Measurements from ENCODE around the gene CISH. TPM values are rescaled to one million over a fixed set of nuclear protein-coding genes. Genes with fewer than 3 reads are reported as not detected.

Gene CISH
- total RNA-seq, 1 donor from 2014 or later, result 6.1 TPM

DNA sequence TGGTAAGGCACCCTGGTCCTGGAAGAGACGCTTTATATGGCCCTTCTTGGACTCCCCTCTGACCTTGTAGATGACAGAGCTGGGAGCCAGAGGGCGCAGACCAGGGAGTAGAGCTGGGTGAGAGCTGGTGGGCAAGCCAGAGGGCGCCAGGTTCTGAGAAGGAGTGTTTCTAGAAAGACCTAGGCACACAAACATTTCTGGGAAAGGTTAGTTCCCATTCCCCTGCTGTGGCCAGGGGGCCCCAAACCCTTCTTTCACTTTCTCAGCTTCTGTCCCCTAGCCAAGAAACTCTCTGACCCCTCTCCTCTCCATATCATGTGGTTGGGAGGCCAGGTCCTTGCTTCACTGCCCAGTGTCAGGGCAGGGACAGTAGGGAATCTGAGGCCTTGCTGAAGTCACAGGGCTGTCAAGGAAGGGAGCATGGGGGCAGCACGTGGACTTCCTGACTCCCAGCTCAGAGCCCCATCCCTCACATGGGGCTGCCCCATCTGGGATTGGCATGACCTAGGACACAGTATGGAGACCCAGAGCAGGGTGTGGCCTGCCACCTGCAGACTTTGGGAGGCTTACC is 38.7 kb downstream of the CISH start:
- no peak for DNase-seq (ENCODE audit: low spot score in 2 of 2)
- no peaks in the 10 kb centered on the region for H3K27me3 ChIP-seq
- intact Hi-C loops (cut with DNase I), result loop anchor here (1.0 kb wide), 1 partner anchor 41 kb away; no protein-coding TSS in a partner anchor
- H3K27ac ChIP-seq, result no peak overlapping the region
- TF ChIP-seq, protein P1, sequence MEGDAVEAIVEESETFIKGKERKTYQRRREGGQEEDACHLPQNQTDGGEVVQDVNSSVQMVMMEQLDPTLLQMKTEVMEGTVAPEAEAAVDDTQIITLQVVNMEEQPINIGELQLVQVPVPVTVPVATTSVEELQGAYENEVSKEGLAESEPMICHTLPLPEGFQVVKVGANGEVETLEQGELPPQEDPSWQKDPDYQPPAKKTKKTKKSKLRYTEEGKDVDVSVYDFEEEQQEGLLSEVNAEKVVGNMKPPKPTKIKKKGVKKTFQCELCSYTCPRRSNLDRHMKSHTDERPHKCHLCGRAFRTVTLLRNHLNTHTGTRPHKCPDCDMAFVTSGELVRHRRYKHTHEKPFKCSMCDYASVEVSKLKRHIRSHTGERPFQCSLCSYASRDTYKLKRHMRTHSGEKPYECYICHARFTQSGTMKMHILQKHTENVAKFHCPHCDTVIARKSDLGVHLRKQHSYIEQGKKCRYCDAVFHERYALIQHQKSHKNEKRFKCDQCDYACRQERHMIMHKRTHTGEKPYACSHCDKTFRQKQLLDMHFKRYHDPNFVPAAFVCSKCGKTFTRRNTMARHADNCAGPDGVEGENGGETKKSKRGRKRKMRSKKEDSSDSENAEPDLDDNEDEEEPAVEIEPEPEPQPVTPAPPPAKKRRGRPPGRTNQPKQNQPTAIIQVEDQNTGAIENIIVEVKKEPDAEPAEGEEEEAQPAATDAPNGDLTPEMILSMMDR (IDR thresholded peaks at IDR 0.05), result no peak
- peaks cover 6 to 20% of the 10 kb centered on the region in 2 donors for H3K36me3 ChIP-seq
- no peaks in the 10 kb centered on the region for H3K9me3 ChIP-seq
- H3K4me1 ChIP-seq, result peaks cover 0 to 11% of the 10 kb centered on the region in 2 donors
- no peak overlapping the region for H3K4me3 ChIP-seq

DNA sequence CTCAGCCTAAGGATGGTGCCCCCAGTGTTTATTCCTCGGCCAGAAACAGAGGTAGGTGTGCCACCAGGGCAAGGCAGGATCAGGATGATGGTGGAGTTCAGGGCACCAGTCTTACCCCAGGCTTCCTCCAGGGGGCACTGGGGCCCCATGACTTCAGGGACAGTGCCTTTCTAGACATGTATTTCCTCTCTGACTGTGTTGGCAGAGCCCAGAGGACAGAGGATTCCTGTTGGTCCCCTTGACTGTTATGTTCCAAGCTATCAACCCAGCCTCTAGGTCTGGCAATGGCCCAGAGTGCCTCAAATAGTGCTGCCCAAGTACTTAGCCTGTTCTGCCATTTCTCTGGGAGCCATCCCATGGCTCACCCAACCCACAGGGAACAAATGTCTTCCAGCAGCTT is 39.4 kb downstream of the CISH start:
- Histone ChIP-seq H3K36me3 (peaks cover 3 to 12% of the 10 kb centered on the region in 2 donors), H3K9me3 (no peaks in the 10 kb centered on the region), H3K4me3 (no peak overlapping the region), H3K27me3 (no peaks in the 10 kb centered on the region), H3K4me1 (peaks cover 0 to 12% of the 10 kb centered on the region in 2 donors), H3K27ac (no peak overlapping the region)
- TF ChIP-seq, protein P1 (IDR thresholded peaks at IDR 0.05), result peak; percentile 89 to 92 (median 90)
- intact Hi-C loops (cut with DNase I), result loop anchor here (1.0 kb wide), 1 partner anchor 42 kb away; no protein-coding TSS in a partner anchor
- DNase-seq (ENCODE audit: low spot score in 2 of 2), result peak in 1 of 2 donors; percentile 87

DNA sequence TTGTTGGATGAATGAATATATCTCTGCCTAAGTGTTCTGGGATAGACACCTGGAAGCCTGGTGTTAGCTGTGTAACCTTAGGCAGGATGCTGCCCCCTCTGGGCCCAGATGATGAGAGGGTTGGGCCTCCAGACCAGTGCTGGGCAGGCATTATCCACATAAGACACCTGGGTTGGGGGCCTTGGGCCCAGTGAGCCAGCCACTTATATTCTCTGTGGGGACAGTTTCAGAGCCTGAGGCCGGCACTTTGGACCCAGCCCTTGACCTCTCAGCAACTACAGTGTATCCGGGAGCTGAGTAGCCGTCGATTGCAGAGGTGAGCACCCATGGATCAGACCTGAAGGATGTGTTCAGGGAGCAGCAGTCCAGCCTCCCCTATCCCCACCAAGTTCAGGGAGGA is 40.1 kb downstream of the CISH start:
- no peaks in the 10 kb centered on the region for H3K27me3 ChIP-seq
- H3K9me3 ChIP-seq, result no peaks in the 10 kb centered on the region
- TF ChIP-seq, protein P1 (IDR thresholded peaks at IDR 0.05), result no peak
- H3K27ac ChIP-seq, result no peak overlapping the region
- no peak overlapping the region for H3K4me3 ChIP-seq
- intact Hi-C loops (cut with DNase I), result no loop called here
- H3K36me3 ChIP-seq, result peaks cover 0 to 8% of the 10 kb centered on the region in 2 donors
- DNase-seq (ENCODE audit: low spot score in 2 of 2), result no peak
- H3K4me1 ChIP-seq, result peaks cover 0 to 19% of the 10 kb centered on the region in 2 donors

DNA sequence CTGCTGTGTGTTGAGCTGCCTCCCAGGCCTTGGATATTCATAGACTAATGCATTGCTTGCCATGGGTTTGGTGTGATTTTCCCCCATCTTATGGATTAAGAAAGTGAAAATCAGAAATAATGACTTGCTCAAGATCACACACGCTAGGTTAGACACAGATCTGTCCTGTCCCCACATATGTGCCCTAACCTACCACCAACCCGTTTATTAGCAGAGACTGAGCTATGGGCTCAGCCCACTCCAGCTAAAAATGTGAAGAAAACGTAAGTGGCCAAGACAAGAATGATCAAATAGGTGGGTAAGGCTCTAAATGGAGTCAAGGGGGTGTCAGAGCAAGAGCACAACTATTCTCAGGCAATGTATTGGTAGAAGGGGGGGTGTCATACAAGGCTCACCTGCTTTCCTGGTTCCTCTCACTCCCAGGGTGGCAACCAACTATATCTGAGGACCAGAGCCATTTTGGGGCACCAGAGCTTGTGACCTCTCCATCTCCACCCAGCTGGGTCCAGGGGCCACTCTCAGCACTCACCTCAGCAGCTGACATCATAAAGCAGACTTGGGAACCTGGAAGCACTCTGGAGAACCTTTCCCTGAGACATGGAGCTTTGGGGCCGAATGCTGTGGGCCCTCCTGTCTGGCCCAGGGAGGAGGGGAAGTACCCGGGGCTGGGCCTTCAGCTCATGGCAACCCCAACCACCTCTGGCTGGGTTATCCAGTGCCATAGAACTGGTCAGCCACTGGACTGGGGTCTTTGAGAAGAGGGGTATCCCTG is 40.9 kb downstream of the CISH start:
- Histone ChIP-seq H3K4me3 (peak overlapping the region; percentile 74 to 89), H3K9me3 (no peaks in the 10 kb centered on the region), H3K27me3 (no peaks in the 10 kb centered on the region), H3K4me1 (peaks cover 0 to 19% of the 10 kb centered on the region in 2 donors), H3K27ac (peak overlapping the region in 1 of 2 donors; percentile 85), H3K36me3 (no peaks in the 10 kb centered on the region)
- DNase-seq (ENCODE audit: low spot score in 2 of 2), result no peak
- intact Hi-C loops (cut with DNase I), result no loop called here
- TF ChIP-seq, protein P1 (IDR thresholded peaks at IDR 0.05), result no peak

DNA sequence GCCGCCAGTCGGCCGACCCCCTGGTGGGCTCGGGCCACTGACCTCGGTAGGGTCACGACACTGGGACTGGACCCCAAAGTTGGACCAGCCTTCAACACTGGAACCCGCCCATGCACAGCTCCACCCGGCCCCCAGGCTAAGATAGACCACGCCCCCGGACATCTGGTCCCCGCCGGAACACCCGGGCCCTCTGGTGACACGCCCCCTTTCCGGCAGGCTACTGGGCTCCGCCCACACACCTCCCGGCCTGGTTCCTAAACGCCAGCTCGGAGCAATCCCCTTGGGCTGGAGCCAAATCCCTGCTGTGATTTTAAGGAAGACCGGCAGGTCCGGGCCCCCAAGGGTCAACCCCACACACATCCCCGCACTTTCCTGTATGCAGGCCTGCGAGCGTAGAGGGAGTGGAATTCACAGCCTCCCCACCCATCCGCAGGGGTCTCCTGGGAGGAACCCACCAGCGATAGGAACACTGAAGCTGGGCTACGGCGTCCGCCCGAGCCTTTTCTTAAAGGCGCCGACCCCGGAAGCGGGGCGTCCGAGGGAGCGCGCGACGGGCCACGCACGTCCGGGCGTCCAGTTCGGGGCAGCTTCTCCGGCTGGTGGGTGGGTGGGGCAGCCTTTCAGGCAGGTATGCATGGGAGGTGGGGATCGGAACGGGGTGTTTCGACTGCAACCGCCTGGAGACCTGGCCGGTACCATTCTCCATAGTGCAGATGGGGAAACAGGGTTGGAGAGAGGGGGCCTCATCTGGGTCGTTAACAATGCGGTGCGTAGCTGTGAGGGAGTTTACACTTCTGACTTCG is 42.4 kb downstream of the CISH start, which contains the start of gene HEMK1:
TSS of gene HEMK1 (plus strand) at position 576 of the 803 bp plus-strand sequence. CDS start 1,583 bp downstream, outside the sequence.
- Histone ChIP-seq H3K9me3 (no peaks in the 10 kb centered on the region), H3K4me3 (peak within 1 kb of the TSS; percentile 74 to 89), H3K36me3 (no peaks in the 10 kb centered on the region), H3K27ac (peak within 1 kb of the TSS; percentile 75 to 85), H3K27me3 (no peaks in the 10 kb centered on the region), H3K4me1 (peaks cover 0 to 19% of the 10 kb centered on the region in 2 donors)
- intact Hi-C loops (cut with DNase I), result loop anchor here (1.0 to 2.0 kb wide), 3 partner anchors 32 to 930 kb away; partner anchors contain the start of gene MANF
- TF ChIP-seq, protein P1 (IDR thresholded peaks at IDR 0.05), result no peak
- peak; percentile 90 to 99 for DNase-seq (ENCODE audit: low spot score in 2 of 2)
